Activated T-cell treated with anti-CD3 and anti-CD28 coated beads, Interleukin-2, amount 50 U/mL, for 72 hours (primary cell): ENCODE measurements around the gene GPX2. TPM values are rescaled to one million over a fixed set of nuclear protein-coding genes. Genes with fewer than 3 reads are reported as not detected.

Experiments used
- ATAC-seq, 2 donors: fragments of 150-1000 bp; cut with Tn5 transposase; replicated peaks in 1 of 2; 2 replicates each; pipeline ENCODE4 v1.10.0; 2021; ENCODE audit warnings: moderate library complexity in 2 of 2, mild to moderate bottlenecking in 1 of 2
- DNase-seq, 2 donors: peaks; one replicate each; pipeline ENCODE4 v3.0.0; 2021 to 2022; ENCODE audit warnings: mixed read lengths in 1 of 2
- H3K27ac Mint-ChIP-seq: one replicate; pipeline ENCODE4 v1.8.0; 2022; ENCODE audit warnings: mild to moderate bottlenecking, moderate library complexity, mixed read lengths
- H3K27me3 Mint-ChIP-seq: one replicate; pipeline ENCODE4 v1.8.0; 2022; ENCODE audit warnings: low read depth, mixed read lengths
- H3K36me3 Mint-ChIP-seq, 2 donors: one replicate each; pipeline ENCODE4 v1.8.0; 2022; ENCODE audit warnings: mixed read lengths in 2 of 2, mild to moderate bottlenecking in 1 of 2; ENCODE audit not compliant: insufficient read depth in 2 of 2
- H3K4me1 Mint-ChIP-seq: one replicate; pipeline ENCODE4 v1.8.0; 2022; ENCODE audit warnings: low read depth, mixed read lengths
- H3K4me3 Mint-ChIP-seq, 2 donors: one replicate each; pipeline ENCODE4 v1.8.0; 2022; ENCODE audit warnings: mild to moderate bottlenecking in 2 of 2, mixed read lengths in 2 of 2, moderate library complexity in 2 of 2
- H3K9me3 Mint-ChIP-seq, 2 donors: one replicate each; pipeline ENCODE4 v1.8.0; 2022; ENCODE audit warnings: mixed read lengths in 2 of 2
- total RNA-seq, 2 donors: library from RNA; stranded (reverse); gene quantifications; one replicate each; pipeline ENCODE4 v1.2.3, GENCODE V29; 2022

GPX2 gene
- not detected for total RNA-seq

GRCh38 chr14:64942531-64943111, at the start of gene GPX2:
Gene GPX2 (minus strand): TSS chr14:64942745. CDS start chr14:64942726, 19 bp downstream.
- Mint-ChIP-seq H3K27me3 (no peaks in the 10 kb centered on the region), H3K27ac (peak within 1 kb of the TSS; percentile 20), H3K36me3 (peaks cover 0 to 10% of the 10 kb centered on the region in 2 donors), H3K4me1 (peaks cover 48% of the 10 kb centered on the region), H3K9me3 (no peaks in the 10 kb centered on the region), H3K4me3 (no peak within 1 kb of the TSS)
- DNase-seq: no peak
- no peak for ATAC-seq

GRCh38 chr14:64990939-64991338, 48.4 kb upstream of the GPX2 start:
- Mint-ChIP-seq H3K9me3 (no peaks in the 10 kb centered on the region), H3K36me3 (peaks cover 0 to 4% of the 10 kb centered on the region in 2 donors), H3K27ac (no peak overlapping the region), H3K4me1 (peaks cover 59% of the 10 kb centered on the region), H3K27me3 (no peaks in the 10 kb centered on the region), H3K4me3 (no peak overlapping the region)
- DNase-seq: no peak
- ATAC-seq: no peak

GRCh38 chr14:64990296-64990695, 47.8 kb upstream of the GPX2 start:
- peaks cover 0 to 4% of the 10 kb centered on the region in 2 donors for H3K36me3 Mint-ChIP-seq
- peaks cover 62% of the 10 kb centered on the region for H3K4me1 Mint-ChIP-seq
- no peaks in the 10 kb centered on the region for H3K9me3 Mint-ChIP-seq
- H3K27ac Mint-ChIP-seq: peak overlapping the region; percentile 2
- DNase-seq (no peak), ATAC-seq (no peak)
- no peaks in the 10 kb centered on the region for H3K27me3 Mint-ChIP-seq
- H3K4me3 Mint-ChIP-seq: peak overlapping the region; percentile 4 to 29

GRCh38 chr14:64987438-64987767, 44.9 kb upstream of the GPX2 start:
- ATAC-seq: no peak
- H3K4me1 Mint-ChIP-seq: peaks cover 62% of the 10 kb centered on the region

GRCh38 chr14:64986648-64987437, 44.3 kb upstream of the GPX2 start, which contains the start of gene FNTB:
Gene FNTB (plus strand): TSS chr14:64986895. CDS start chr14:64986954, 59 bp downstream.
- Mint-ChIP-seq H3K9me3 (no peaks in the 10 kb centered on the region), H3K4me3 (peak within 1 kb of the TSS; percentile 89 to 95), H3K4me1 (peaks cover 62% of the 10 kb centered on the region), H3K36me3 (peaks cover 0 to 3% of the 10 kb centered on the region in 2 donors), H3K27ac (peak within 1 kb of the TSS; percentile 71), H3K27me3 (peaks cover 6% of the 10 kb centered on the region)
- peak; percentile 93 to 94 for DNase-seq
- ATAC-seq: peak; percentile 98

More at GRCh38 chr14:64987438-64987767, 44.9 kb upstream of the GPX2 start:
- Mint-ChIP-seq H3K27me3 (peaks cover 6% of the 10 kb centered on the region), H3K4me3 (peak overlapping the region; percentile 89 to 95), H3K27ac (peak overlapping the region; percentile 71), H3K36me3 (peaks cover 0 to 3% of the 10 kb centered on the region in 2 donors), H3K9me3 (no peaks in the 10 kb centered on the region)
- no peak for DNase-seq

GRCh38 chr14:64983439-64984310, 41.1 kb upstream of the GPX2 start:
- no peaks in the 10 kb centered on the region for H3K9me3 Mint-ChIP-seq
- ATAC-seq (no peak), DNase-seq (peak; percentile 21 to 31)
- H3K36me3 Mint-ChIP-seq: no peaks in the 10 kb centered on the region
- H3K4me3 Mint-ChIP-seq: peak overlapping the region; percentile 68 to 81
- H3K27me3 Mint-ChIP-seq: peaks cover 6% of the 10 kb centered on the region
- H3K4me1 Mint-ChIP-seq: peaks cover 31% of the 10 kb centered on the region
- H3K27ac Mint-ChIP-seq: no peak overlapping the region

GRCh38 chr14:64979336-64980074, 37.0 kb upstream of the GPX2 start:
- ATAC-seq: no peak
- no peaks in the 10 kb centered on the region for H3K36me3 Mint-ChIP-seq
- H3K4me3 Mint-ChIP-seq: no peak overlapping the region
- DNase-seq: no peak
- peaks cover 6% of the 10 kb centered on the region for H3K27me3 Mint-ChIP-seq
- H3K4me1 Mint-ChIP-seq: peaks cover 7% of the 10 kb centered on the region
- no peak overlapping the region for H3K27ac Mint-ChIP-seq
- H3K9me3 Mint-ChIP-seq: no peaks in the 10 kb centered on the region

GRCh38 chr14:64974563-64974962, 32.0 kb upstream of the GPX2 start:
- Mint-ChIP-seq H3K36me3 (no peaks in the 10 kb centered on the region), H3K27me3 (no peaks in the 10 kb centered on the region), H3K9me3 (no peaks in the 10 kb centered on the region), H3K4me1 (no peaks in the 10 kb centered on the region), H3K4me3 (no peak overlapping the region), H3K27ac (no peak overlapping the region)
- no peak for ATAC-seq
- no peak for DNase-seq

GRCh38 chr14:64973826-64974225, 31.3 kb upstream of the GPX2 start:
- Mint-ChIP-seq H3K9me3 (no peaks in the 10 kb centered on the region), H3K4me1 (no peaks in the 10 kb centered on the region), H3K4me3 (no peak overlapping the region), H3K36me3 (no peaks in the 10 kb centered on the region), H3K27ac (no peak overlapping the region), H3K27me3 (no peaks in the 10 kb centered on the region)
- no peak for ATAC-seq
- no peak for DNase-seq

- Mint-ChIP-seq H3K4me1 (peaks cover 7% of the 10 kb centered on the region), H3K9me3 (no peaks in the 10 kb centered on the region), H3K36me3 (no peaks in the 10 kb centered on the region), H3K4me3 (peak overlapping the region; percentile 86 to 88), H3K27me3 (no peaks in the 10 kb centered on the region), H3K27ac (no peak overlapping the region)
- ATAC-seq: no peak
- DNase-seq: no peak
These were observed 30.5 kb upstream of the GPX2 start for GRCh38 chr14:64973026-64973442.

- peak within 1 kb of the TSS; percentile 86 to 88 for H3K4me3 Mint-ChIP-seq
- H3K9me3 Mint-ChIP-seq: no peaks in the 10 kb centered on the region
- no peaks in the 10 kb centered on the region for H3K27me3 Mint-ChIP-seq
- H3K4me1 Mint-ChIP-seq: peaks cover 7% of the 10 kb centered on the region
- DNase-seq (peak; percentile 53 to 58), ATAC-seq (peak; percentile 81 to 87)
- H3K27ac Mint-ChIP-seq: peak within 1 kb of the TSS; percentile 79
- H3K36me3 Mint-ChIP-seq: no peaks in the 10 kb centered on the region
These were observed 29.6 kb upstream of the GPX2 start, which contains the start of gene RAB15 for GRCh38 chr14:64971943-64972791. Gene RAB15 (minus strand): TSS chr14:64972336. CDS start chr14:64972076, 260 bp downstream.
